ENCODE data around the gene PDS5A. TPM values are rescaled to one million over a fixed set of nuclear protein-coding genes. Genes with fewer than 3 reads are reported as not detected.
"Not testable (repeated sequence)": the region's sequence is repeated elsewhere in the genome, so short reads cannot be mapped to it uniquely, and the experiment has no call there.

Gene PDS5A
- total and polyA plus RNA-seq, 4 donors: 21.2 to 121 (median 42.3) TPM

DNA sequence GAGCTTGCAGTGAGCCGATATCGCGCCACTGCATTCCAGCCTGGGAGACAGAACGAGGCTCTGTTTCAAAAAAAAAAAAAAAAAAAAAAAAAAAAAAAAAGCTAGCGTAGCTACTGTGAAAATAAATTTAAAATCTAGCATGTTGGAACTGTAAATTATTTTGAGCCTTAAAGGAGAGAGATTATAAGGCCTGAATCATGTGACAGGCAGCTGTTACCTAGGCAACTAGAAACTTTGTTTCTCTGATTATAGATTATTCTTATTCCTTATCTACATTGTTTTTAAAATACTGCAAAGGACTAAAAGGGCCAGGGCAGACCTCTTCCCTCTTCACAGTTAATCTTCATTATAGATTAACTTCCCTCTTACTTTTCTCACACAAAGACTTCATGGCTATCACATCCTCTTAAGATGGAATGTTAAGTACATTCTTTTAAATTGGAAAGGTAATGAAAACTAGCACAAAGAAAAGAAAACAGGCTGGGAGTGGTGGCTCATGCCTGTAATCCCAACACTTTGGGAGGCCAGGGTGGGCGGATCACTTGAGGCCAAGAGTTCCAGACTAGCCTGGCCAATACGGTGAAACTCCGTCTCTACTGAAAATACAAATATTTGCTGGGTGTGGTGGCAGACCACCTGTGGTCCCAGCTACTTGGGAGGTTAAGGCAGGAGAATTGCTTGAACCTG lies 21.1 kb upstream of the PDS5A start:
- no peak for ATAC-seq (ENCODE audit: insufficient read depth, low FRiP score)
- Histone ChIP-seq H3K4me1 (ENCODE audit: control insufficient read depth in 5 of 5, insufficient read depth in 5 of 5, low read length in 5 of 5) (no peaks in the 10 kb centered on the region), H3K27ac (ENCODE audit: low read depth in 1 of 2, low read length in 1 of 2) (peak overlapping the region in 1 of 2 donors; percentile 58), H3K9ac (ENCODE audit: insufficient read depth in 1 of 2, low read length in 2 of 2) (no peak overlapping the region), H3K36me3 (ENCODE audit: control insufficient read depth in 4 of 4, insufficient read depth in 4 of 4, low read length in 4 of 4) (no peaks in the 10 kb centered on the region), H3K9me3 (ENCODE audit: control insufficient read depth in 4 of 4, insufficient read depth in 3 of 4, low read length in 3 of 4) (no peaks in the 10 kb centered on the region), H3K4me3 (no peak overlapping the region), H3K27me3 (ENCODE audit: control insufficient read depth in 3 of 3, insufficient read depth in 3 of 3, low read length in 2 of 3) (no peaks in the 10 kb centered on the region)
- TF ChIP-seq, protein P1, sequence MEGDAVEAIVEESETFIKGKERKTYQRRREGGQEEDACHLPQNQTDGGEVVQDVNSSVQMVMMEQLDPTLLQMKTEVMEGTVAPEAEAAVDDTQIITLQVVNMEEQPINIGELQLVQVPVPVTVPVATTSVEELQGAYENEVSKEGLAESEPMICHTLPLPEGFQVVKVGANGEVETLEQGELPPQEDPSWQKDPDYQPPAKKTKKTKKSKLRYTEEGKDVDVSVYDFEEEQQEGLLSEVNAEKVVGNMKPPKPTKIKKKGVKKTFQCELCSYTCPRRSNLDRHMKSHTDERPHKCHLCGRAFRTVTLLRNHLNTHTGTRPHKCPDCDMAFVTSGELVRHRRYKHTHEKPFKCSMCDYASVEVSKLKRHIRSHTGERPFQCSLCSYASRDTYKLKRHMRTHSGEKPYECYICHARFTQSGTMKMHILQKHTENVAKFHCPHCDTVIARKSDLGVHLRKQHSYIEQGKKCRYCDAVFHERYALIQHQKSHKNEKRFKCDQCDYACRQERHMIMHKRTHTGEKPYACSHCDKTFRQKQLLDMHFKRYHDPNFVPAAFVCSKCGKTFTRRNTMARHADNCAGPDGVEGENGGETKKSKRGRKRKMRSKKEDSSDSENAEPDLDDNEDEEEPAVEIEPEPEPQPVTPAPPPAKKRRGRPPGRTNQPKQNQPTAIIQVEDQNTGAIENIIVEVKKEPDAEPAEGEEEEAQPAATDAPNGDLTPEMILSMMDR (IDR thresholded peaks at IDR 0.05; ENCODE audit: control extremely low read depth, extremely low read depth): no peak
- WGBS, 2 donors: 56 to 91% methylated on average over 8 of the region's 8 CpGs
- peak in 2 of 3 donors; percentile 24 to 39 for DNase-seq

DNA sequence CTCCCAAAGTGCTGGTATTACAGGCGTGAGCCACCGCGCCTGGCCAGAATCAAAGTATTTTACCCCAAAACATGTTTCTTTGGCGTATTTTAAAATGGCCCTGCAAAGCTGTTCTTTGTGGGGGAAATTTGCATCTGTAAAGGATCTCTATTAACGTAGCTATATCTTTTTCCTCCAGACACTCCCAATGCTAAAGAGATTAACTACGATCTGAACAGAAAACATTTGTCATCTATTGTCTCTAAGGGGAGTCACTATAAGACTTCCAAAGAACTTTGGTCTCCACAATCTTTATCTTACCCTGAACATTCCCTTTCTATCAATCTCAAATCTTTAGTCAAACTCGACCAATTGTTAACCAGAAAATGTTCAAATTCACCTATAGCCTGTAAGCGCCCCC lies 19.1 kb upstream of the PDS5A start:
- H3K27me3 ChIP-seq (ENCODE audit: control insufficient read depth in 3 of 3, insufficient read depth in 3 of 3, low read length in 2 of 3): no peaks in the 10 kb centered on the region
- DNase-seq (no peak), ATAC-seq (ENCODE audit: insufficient read depth, low FRiP score) (no peak)
- H3K36me3 ChIP-seq (ENCODE audit: control insufficient read depth in 4 of 4, insufficient read depth in 4 of 4, low read length in 4 of 4): no peaks in the 10 kb centered on the region
- 92 to 94% methylated on average over 8 of the region's 8 CpGs for WGBS, 2 donors
- no peak overlapping the region for H3K4me3 ChIP-seq
- TF ChIP-seq, protein P1 (IDR thresholded peaks at IDR 0.05; ENCODE audit: control extremely low read depth, extremely low read depth): no peak
- H3K9ac ChIP-seq (ENCODE audit: insufficient read depth in 1 of 2, low read length in 2 of 2): no peak overlapping the region
- H3K9me3 ChIP-seq (ENCODE audit: control insufficient read depth in 4 of 4, insufficient read depth in 3 of 4, low read length in 3 of 4): no peaks in the 10 kb centered on the region
- no peaks in the 10 kb centered on the region for H3K4me1 ChIP-seq (ENCODE audit: control insufficient read depth in 5 of 5, insufficient read depth in 5 of 5, low read length in 5 of 5)
- no peak overlapping the region for H3K27ac ChIP-seq (ENCODE audit: low read depth in 1 of 2, low read length in 1 of 2)

DNA sequence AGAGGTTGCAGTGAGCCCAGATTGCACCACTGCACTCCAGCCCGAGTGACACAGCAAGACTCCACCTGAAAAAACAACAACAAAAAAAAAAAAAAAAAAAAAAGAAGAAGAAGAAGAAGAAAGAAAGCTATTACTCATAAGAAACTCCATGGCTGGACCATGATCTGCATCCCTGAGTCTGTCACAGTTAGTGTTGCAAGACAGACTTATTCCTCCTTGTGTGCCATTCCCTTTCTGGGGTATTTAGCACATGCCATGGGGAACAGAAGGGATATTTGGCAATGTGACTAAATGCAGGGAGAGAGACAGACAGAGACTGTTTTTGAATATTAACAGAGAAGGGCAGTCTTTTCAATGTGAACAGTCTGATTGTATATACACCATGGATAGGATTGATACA lies 16.7 kb upstream of the PDS5A start:
- H3K4me1 ChIP-seq (ENCODE audit: control insufficient read depth in 5 of 5, insufficient read depth in 5 of 5, low read length in 5 of 5): no peaks in the 10 kb centered on the region
- TF ChIP-seq, protein P1 (IDR thresholded peaks at IDR 0.05; ENCODE audit: control extremely low read depth, extremely low read depth): no peak
- no peak overlapping the region for H3K9ac ChIP-seq (ENCODE audit: insufficient read depth in 1 of 2, low read length in 2 of 2)
- no peaks in the 10 kb centered on the region for H3K9me3 ChIP-seq (ENCODE audit: control insufficient read depth in 4 of 4, insufficient read depth in 3 of 4, low read length in 3 of 4)
- no peaks in the 10 kb centered on the region for H3K36me3 ChIP-seq (ENCODE audit: control insufficient read depth in 4 of 4, insufficient read depth in 4 of 4, low read length in 4 of 4)
- no peaks in the 10 kb centered on the region for H3K27me3 ChIP-seq (ENCODE audit: control insufficient read depth in 3 of 3, insufficient read depth in 3 of 3, low read length in 2 of 3)
- 47 to 54% methylated on average over 1 of the region's 1 CpG for WGBS, 2 donors
- no peak overlapping the region for H3K4me3 ChIP-seq
- no peak for ATAC-seq (ENCODE audit: insufficient read depth, low FRiP score)
- no peak overlapping the region for H3K27ac ChIP-seq (ENCODE audit: low read depth in 1 of 2, low read length in 1 of 2)
- DNase-seq: no peak

DNA sequence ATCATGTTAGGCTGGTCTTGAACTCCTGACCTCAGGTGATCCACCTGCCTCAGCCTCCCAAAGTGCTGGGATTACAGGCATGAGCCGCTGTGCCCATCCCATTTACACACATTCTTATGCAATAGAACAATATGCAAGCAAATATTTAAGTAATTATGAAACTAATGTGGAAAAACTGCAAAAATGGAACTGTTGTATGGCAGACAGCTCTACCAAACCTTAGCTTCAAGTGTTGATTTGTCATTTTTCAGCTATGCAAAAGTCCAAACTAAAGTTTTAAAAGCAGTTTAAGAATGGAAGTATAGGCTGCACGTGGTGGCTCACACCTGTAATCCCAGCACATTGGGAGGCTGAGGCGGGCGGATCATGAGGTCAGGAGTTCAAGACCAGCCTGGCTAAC lies 11.7 kb upstream of the PDS5A start:
- not testable (repeated sequence) for H3K9ac ChIP-seq (ENCODE audit: insufficient read depth in 1 of 2, low read length in 2 of 2); H3K4me1 ChIP-seq (ENCODE audit: control insufficient read depth in 5 of 5, insufficient read depth in 5 of 5, low read length in 5 of 5); H3K9me3 ChIP-seq (ENCODE audit: control insufficient read depth in 4 of 4, insufficient read depth in 3 of 4, low read length in 3 of 4); H3K27ac ChIP-seq (ENCODE audit: low read depth in 1 of 2, low read length in 1 of 2); DNase-seq; H3K27me3 ChIP-seq (ENCODE audit: control insufficient read depth in 3 of 3, insufficient read depth in 3 of 3, low read length in 2 of 3); H3K4me3 ChIP-seq; ATAC-seq (ENCODE audit: insufficient read depth, low FRiP score); H3K36me3 ChIP-seq (ENCODE audit: control insufficient read depth in 4 of 4, insufficient read depth in 4 of 4, low read length in 4 of 4)
- WGBS, 2 donors: 80 to 90% methylated on average over 4 of the region's 4 CpGs
